WTC11 (cell line): ENCODE measurements around the gene TMEM52. TPM values are rescaled to one million over a fixed set of nuclear protein-coding genes. Genes with fewer than 3 reads are reported as not detected.
A peak's percentile ranks its signal among the peaks of the same experiment; 100 is the strongest.

Experiments
- ATAC-seq: fragments of 200-7000 bp; cut with Tn5 transposase; 2 replicates; pipeline ENCODE4 v1.10.0; 2021; ENCODE audit warnings: mild to moderate bottlenecking, moderate library complexity
- CTCF ChIA-PET: fragments of 300-600 bp; sonication (Branson Sonifier 250); formaldehyde crosslinking; loops from one replicate; lab custom pipeline; 2021; ENCODE audit warnings: antibody characterized with exemption; lab: Charles Lee
- POLR2A ChIA-PET: fragments of 350-600 bp; sonication (Branson Sonifier 250); formaldehyde crosslinking; loops from one replicate; lab custom pipeline; 2021; ENCODE audit warnings: antibody characterized with exemption; lab: Charles Lee
- DNase-seq: peaks from one replicate; pipeline ENCODE4 v3.0.0; 2021; ENCODE audit warnings: low spot score
- H3K27ac Mint-ChIP-seq: 2 replicates; pipeline ENCODE4 v1.8.0; 2021; ENCODE audit warnings: mixed read lengths
- H3K27me3 Mint-ChIP-seq: 2 replicates; pipeline ENCODE4 v1.8.0; 2021; ENCODE audit warnings: low read depth, mild to moderate bottlenecking, moderate library complexity, mixed read lengths
- H3K36me3 Mint-ChIP-seq: 2 replicates; pipeline ENCODE4 v1.8.0; 2021; ENCODE audit warnings: mixed read lengths
- H3K4me1 Mint-ChIP-seq: 2 replicates; pipeline ENCODE4 v1.8.0; 2022; ENCODE audit warnings: mixed read lengths
- H3K4me3 Mint-ChIP-seq: 2 replicates; pipeline ENCODE4 v1.8.0; 2021; ENCODE audit warnings: mild to moderate bottlenecking, moderate library complexity, mixed read lengths
- H3K9me3 Mint-ChIP-seq: 2 replicates; pipeline ENCODE4 v1.8.0; 2021; ENCODE audit warnings: mixed read lengths
- FOXK1 ChIP-seq: sonication (generic); formaldehyde crosslinking; IDR thresholded peaks from 2 replicates; pipeline ENCODE4 v1.8.0; 2022; ENCODE audit warnings: mild to moderate bottlenecking, moderate library complexity, missing genetic modification reagents
- FOXP1 ChIP-seq: sonication (generic); formaldehyde crosslinking; IDR thresholded peaks from 2 replicates; pipeline ENCODE4 v1.8.0; 2022; ENCODE audit warnings: missing genetic modification reagents, mild to moderate bottlenecking, moderate library complexity, borderline replicate concordance
- GABPB1 ChIP-seq: sonication (generic); formaldehyde crosslinking; IDR thresholded peaks from 2 replicates; pipeline ENCODE4 v1.8.1; 2023; ENCODE audit warnings: mild to moderate bottlenecking, missing genetic modification reagents
- GRHL2 ChIP-seq: fragments of 250-450 bp; sonication (Bioruptor Pico); IDR thresholded peaks from 2 replicates; pipeline ENCODE4 v1.8.0; 2022; ENCODE audit warnings: mild to moderate bottlenecking, moderate library complexity; ENCODE audit not compliant: insufficient replicate concordance, severe bottlenecking
- JUN ChIP-seq: sonication (generic); formaldehyde crosslinking; IDR thresholded peaks from 2 replicates; pipeline ENCODE4 v1.8.0; 2023; ENCODE audit warnings: mild to moderate bottlenecking, missing genetic modification reagents
- MXD4 ChIP-seq: fragments of 250-450 bp; sonication (Bioruptor Pico); IDR thresholded peaks from 2 replicates; pipeline ENCODE4 v1.8.0; 2021; ENCODE audit warnings: mild to moderate bottlenecking, moderate library complexity, borderline replicate concordance
- MYBL2 ChIP-seq: sonication (generic); formaldehyde crosslinking; IDR thresholded peaks from 2 replicates; pipeline ENCODE4 v1.8.1; 2023; ENCODE audit warnings: mild to moderate bottlenecking, moderate library complexity, missing genetic modification reagents
- NFE2L1 ChIP-seq: sonication (generic); formaldehyde crosslinking; IDR thresholded peaks from 2 replicates; pipeline ENCODE4 v1.8.1; 2023; ENCODE audit warnings: missing genetic modification reagents
- RELA ChIP-seq: sonication (generic); formaldehyde crosslinking; IDR thresholded peaks from 2 replicates; pipeline ENCODE4 v1.8.1; 2022; ENCODE audit warnings: missing genetic modification reagents, mild to moderate bottlenecking, borderline replicate concordance
- SMAD3 ChIP-seq: sonication (generic); formaldehyde crosslinking; IDR thresholded peaks from 2 replicates; pipeline ENCODE4 v1.8.0; 2022; ENCODE audit warnings: missing genetic modification reagents, mild to moderate bottlenecking, borderline replicate concordance
- SP1 ChIP-seq: sonication (generic); formaldehyde crosslinking; conservative IDR thresholded peaks from 2 replicates; pipeline ENCODE4 v1.8.1; 2022; ENCODE audit warnings: missing genetic modification reagents
- TEAD1 ChIP-seq: sonication (generic); formaldehyde crosslinking; IDR thresholded peaks from 2 replicates; pipeline ENCODE4 v1.8.0; 2022; ENCODE audit warnings: mild to moderate bottlenecking, missing genetic modification reagents
- ZBTB21 ChIP-seq: sonication (generic); formaldehyde crosslinking; IDR thresholded peaks from 2 replicates; pipeline ENCODE4 v1.8.1; 2023; ENCODE audit warnings: mild to moderate bottlenecking, missing genetic modification reagents, borderline replicate concordance
- total RNA-seq: library from RNA; stranded (reverse); gene quantifications from 3 replicates; pipeline ENCODE4 v1.2.3, GENCODE V29; 2021
- TF ChIP-seq, protein P1 (sequence below): sonication (generic); formaldehyde crosslinking; IDR thresholded peaks from 2 replicates; pipeline ENCODE4 v1.8.1; 2022; ENCODE audit warnings: mild to moderate bottlenecking, moderate library complexity, missing genetic modification reagents
- TF ChIP-seq, protein P2 (sequence below): sonication (generic); formaldehyde crosslinking; IDR thresholded peaks from 2 replicates; pipeline ENCODE4 v1.8.0; 2023; ENCODE audit warnings: mild to moderate bottlenecking, missing genetic modification reagents
- TF ChIP-seq, protein P3 (sequence below): sonication (generic); formaldehyde crosslinking; IDR thresholded peaks from 2 replicates; pipeline ENCODE4 v1.8.1; 2023; ENCODE audit warnings: mild to moderate bottlenecking, missing genetic modification reagents, moderate library complexity
- TF ChIP-seq, protein P4 (sequence below): sonication (generic); formaldehyde crosslinking; IDR thresholded peaks from 2 replicates; pipeline ENCODE4 v1.8.0; 2022; ENCODE audit warnings: mild to moderate bottlenecking, missing genetic modification reagents
- TF ChIP-seq, protein P5 (sequence below): sonication (generic); formaldehyde crosslinking; IDR thresholded peaks from 2 replicates; pipeline ENCODE4 v1.8.0; 2022; ENCODE audit warnings: mild to moderate bottlenecking, missing genetic modification reagents

TMEM52 gene
- total RNA-seq, 1 experiment from 2014 or later, result 21.9 TPM

DNA sequence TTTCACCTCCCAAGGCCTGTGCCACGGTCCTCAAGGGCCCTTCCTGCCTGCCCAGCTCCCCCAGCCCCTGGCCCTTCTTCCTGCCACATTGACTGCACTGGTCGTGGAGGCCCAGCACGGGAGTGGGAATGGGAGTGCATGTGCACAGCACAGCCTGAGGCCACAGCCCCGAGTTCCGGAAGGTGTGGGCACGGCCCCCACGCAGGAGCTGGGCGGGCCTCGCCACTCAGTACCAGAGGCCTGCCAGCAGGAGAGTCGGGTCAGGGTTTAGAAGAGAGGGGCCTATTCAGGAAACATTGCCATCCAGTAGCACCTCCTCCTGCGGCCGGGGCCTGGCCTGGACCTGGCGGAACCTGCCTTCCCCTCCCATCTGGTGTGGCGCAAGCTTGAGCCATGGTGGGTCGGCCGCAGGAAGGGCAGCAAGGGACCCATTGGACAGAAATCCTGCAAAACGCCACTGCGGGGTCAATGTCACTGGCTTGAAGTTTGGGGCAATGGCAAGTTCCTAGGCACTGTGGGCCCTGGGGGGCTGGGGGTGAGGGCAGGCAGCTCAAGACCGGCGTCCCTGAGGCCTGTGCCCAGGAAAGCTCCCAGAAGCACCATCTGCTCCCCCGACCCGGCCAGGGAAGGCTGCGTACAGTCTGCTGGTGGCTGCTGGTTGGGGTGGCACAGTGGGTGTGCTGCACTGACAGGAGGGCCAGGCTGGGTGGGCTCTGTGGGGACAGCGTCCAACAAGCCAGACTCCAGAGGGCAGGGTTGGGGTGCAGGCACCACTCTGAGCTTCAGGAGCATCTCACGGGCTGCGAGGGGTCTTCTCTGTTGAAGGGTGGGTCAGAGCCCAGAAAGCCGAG, 1.8 kb upstream of the TMEM52 start:
- no peak for ATAC-seq
- no peaks in the 10 kb centered on the region for H3K36me3 Mint-ChIP-seq
- TF ChIP-seq MXD4 (CRISPR knock-in tag) (no peak), SMAD3 (CRISPR knock-in tag) (no peak), NFE2L1 (no peak), ZBTB21 (CRISPR knock-in tag) (no peak), GABPB1 (peak; percentile 20; the same call in 1 of the 2 replicates)
- TF ChIP-seq, all 79 proteins: peak for 1
- H3K27ac Mint-ChIP-seq, result no peak overlapping the region
- H3K9me3 Mint-ChIP-seq, result peaks cover under 1% of the 10 kb centered on the region
- ChIA-PET CTCF (interaction anchor here (0.7 to 2.6 kb wide), 3 partner anchors 12 to 255 kb away, joined by 3 to 19 read pairs (median 6); no protein-coding TSS in a partner anchor), POLR2A (interaction anchor here (1.0 kb wide), 1 partner anchor 128 kb away, joined by 7 read pairs; no protein-coding TSS in a partner anchor)
- no peak overlapping the region for H3K4me3 Mint-ChIP-seq
- no peak for DNase-seq
- peaks cover 7% of the 10 kb centered on the region; the same call in 1 of the 2 replicates for H3K4me1 Mint-ChIP-seq
- no peaks in the 10 kb centered on the region for H3K27me3 Mint-ChIP-seq

DNA sequence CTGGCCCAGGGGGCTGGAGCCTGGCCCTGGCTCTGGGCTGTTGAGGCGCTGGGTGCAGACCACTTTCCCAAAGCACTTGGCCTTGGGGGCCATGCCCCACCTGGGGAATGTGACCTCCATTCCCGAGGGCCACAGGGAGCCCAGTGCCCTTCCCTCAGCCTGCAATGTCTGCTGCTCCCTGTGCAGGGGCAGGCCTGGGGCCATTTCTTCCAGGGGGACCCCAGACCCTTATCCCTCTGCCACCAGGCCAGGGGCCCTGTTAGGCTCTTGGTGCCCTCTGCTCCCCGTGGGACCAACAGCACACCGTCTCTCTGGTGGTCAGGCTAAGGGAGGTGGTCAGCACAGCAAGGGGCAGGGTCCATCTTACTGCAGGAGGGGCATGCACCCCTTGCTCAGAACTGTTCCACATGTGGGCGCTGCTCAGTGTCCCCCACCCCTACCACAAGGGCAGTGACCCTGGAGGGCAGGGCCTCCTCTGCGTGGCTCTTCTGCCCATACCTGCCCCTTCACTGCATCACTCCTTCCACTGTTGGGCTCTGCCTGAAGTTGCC, 1.1 kb upstream of the TMEM52 start:
- no peak for TF ChIP-seq RELA (CRISPR knock-in tag)
- peak; percentile 11; the same call in 1 of the 2 replicates for TF ChIP-seq MYBL2
- ChIA-PET POLR2A (interaction anchor here (1.3 kb wide), 1 partner anchor 29 kb away, joined by 5 read pairs; no protein-coding TSS in a partner anchor), CTCF (interaction anchor here (2.6 to 5.7 kb wide), 2 partner anchors 11 to 125 kb away, joined by 19 to 46 read pairs; no protein-coding TSS in a partner anchor)
- H3K36me3 Mint-ChIP-seq, result no peaks in the 10 kb centered on the region
- ATAC-seq (no peak), DNase-seq (no peak)
- H3K27me3 Mint-ChIP-seq, result no peaks in the 10 kb centered on the region
- H3K4me3 Mint-ChIP-seq, result peak overlapping the region; percentile 30
- no peaks in the 10 kb centered on the region for H3K9me3 Mint-ChIP-seq
- no peak overlapping the region for H3K27ac Mint-ChIP-seq
- H3K4me1 Mint-ChIP-seq, result peaks cover 7% of the 10 kb centered on the region; the same call in 1 of the 2 replicates

DNA sequence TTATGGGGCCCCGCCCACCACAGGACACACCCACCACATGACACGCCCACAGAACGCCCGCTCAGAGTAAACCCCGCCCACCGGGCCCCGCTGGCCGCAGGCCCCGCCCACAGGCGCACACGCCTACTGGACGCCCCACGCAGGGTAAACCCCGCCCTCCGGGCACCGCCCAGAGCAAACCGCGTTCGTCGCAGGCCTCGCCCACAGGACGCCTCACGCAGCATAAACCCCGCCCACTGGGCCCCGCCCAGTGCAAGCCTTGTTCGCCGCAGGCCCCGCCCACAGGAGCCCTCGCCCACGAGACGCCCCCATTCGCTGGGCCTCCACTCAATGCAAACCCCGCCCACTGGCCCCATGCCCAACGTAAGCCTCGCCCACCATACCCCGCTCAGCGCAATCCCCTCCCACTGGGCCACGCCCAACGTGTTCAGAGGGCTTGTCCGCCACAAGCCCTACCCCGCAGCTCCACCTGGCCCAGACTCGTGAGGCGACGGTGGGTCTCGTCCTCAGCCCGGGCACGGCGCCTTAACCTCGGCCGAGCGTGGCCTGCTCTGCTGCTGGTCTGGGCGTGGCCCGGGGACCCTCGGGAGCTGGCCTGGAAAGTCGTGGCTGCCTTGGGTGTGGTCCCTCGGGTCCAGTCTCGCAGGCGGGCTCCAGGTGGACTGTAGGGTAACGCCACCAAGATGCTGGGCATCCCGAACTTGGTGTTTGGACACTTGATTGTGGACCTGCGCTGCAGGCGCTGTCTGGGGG, 401 bp upstream of the TMEM52 start:
- ChIA-PET CTCF (interaction anchor here (1.3 to 5.7 kb wide), 3 partner anchors 11 to 126 kb away, joined by 5 to 46 read pairs (median 19); no protein-coding TSS in a partner anchor), POLR2A (interaction anchor here (1.3 kb wide), 1 partner anchor 28 kb away, joined by 5 read pairs; no protein-coding TSS in a partner anchor)
- H3K27me3 Mint-ChIP-seq, result no peaks in the 10 kb centered on the region
- no peak overlapping the region for H3K27ac Mint-ChIP-seq
- peak overlapping the region; percentile 30 for H3K4me3 Mint-ChIP-seq
- ATAC-seq (peak; percentile 87), DNase-seq (peak; percentile 100)
- no peaks in the 10 kb centered on the region for H3K9me3 Mint-ChIP-seq
- peaks cover 7% of the 10 kb centered on the region; the same call in 1 of the 2 replicates for H3K4me1 Mint-ChIP-seq
- H3K36me3 Mint-ChIP-seq, result no peaks in the 10 kb centered on the region
- TF ChIP-seq, protein P1, sequence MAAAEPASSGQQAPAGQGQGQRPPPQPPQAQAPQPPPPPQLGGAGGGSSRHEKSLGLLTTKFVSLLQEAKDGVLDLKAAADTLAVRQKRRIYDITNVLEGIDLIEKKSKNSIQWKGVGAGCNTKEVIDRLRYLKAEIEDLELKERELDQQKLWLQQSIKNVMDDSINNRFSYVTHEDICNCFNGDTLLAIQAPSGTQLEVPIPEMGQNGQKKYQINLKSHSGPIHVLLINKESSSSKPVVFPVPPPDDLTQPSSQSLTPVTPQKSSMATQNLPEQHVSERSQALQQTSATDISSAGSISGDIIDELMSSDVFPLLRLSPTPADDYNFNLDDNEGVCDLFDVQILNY (CRISPR knock-in tag), result peak; percentile 71
- TF ChIP-seq FOXP1 (CRISPR knock-in tag), result 0 out of 2 replicates have a peak, but pooled peaks have one; percentile 19
- TF ChIP-seq, protein P2, sequence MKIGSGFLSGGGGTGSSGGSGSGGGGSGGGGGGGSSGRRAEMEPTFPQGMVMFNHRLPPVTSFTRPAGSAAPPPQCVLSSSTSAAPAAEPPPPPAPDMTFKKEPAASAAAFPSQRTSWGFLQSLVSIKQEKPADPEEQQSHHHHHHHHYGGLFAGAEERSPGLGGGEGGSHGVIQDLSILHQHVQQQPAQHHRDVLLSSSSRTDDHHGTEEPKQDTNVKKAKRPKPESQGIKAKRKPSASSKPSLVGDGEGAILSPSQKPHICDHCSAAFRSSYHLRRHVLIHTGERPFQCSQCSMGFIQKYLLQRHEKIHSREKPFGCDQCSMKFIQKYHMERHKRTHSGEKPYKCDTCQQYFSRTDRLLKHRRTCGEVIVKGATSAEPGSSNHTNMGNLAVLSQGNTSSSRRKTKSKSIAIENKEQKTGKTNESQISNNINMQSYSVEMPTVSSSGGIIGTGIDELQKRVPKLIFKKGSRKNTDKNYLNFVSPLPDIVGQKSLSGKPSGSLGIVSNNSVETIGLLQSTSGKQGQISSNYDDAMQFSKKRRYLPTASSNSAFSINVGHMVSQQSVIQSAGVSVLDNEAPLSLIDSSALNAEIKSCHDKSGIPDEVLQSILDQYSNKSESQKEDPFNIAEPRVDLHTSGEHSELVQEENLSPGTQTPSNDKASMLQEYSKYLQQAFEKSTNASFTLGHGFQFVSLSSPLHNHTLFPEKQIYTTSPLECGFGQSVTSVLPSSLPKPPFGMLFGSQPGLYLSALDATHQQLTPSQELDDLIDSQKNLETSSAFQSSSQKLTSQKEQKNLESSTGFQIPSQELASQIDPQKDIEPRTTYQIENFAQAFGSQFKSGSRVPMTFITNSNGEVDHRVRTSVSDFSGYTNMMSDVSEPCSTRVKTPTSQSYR (CRISPR knock-in tag), result peak; percentile 14; the same call in 1 of the 2 replicates
- TF ChIP-seq TEAD1 (CRISPR knock-in tag), result peak; percentile 45; the same call in 1 of the 2 replicates
- TF ChIP-seq GABPB1, result peak; percentile 22; the same call in 1 of the 2 replicates
- TF ChIP-seq, protein P3, sequence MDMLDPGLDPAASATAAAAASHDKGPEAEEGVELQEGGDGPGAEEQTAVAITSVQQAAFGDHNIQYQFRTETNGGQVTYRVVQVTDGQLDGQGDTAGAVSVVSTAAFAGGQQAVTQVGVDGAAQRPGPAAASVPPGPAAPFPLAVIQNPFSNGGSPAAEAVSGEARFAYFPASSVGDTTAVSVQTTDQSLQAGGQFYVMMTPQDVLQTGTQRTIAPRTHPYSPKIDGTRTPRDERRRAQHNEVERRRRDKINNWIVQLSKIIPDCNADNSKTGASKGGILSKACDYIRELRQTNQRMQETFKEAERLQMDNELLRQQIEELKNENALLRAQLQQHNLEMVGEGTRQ, result peak; percentile 64
- no peak for TF ChIP-seq SMAD3 (CRISPR knock-in tag)
- peak; percentile 91 for TF ChIP-seq SP1
- TF ChIP-seq, protein P4, sequence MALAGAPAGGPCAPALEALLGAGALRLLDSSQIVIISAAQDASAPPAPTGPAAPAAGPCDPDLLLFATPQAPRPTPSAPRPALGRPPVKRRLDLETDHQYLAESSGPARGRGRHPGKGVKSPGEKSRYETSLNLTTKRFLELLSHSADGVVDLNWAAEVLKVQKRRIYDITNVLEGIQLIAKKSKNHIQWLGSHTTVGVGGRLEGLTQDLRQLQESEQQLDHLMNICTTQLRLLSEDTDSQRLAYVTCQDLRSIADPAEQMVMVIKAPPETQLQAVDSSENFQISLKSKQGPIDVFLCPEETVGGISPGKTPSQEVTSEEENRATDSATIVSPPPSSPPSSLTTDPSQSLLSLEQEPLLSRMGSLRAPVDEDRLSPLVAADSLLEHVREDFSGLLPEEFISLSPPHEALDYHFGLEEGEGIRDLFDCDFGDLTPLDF (CRISPR knock-in tag), result peak; percentile 78
- 0 out of 2 replicates have a peak, but pooled peaks have one; percentile 62 for TF ChIP-seq FOXK1 (CRISPR knock-in tag)
- TF ChIP-seq, protein P5, sequence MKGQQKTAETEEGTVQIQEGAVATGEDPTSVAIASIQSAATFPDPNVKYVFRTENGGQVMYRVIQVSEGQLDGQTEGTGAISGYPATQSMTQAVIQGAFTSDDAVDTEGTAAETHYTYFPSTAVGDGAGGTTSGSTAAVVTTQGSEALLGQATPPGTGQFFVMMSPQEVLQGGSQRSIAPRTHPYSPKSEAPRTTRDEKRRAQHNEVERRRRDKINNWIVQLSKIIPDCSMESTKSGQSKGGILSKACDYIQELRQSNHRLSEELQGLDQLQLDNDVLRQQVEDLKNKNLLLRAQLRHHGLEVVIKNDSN (CRISPR knock-in tag), result peak; percentile 63
- TF ChIP-seq GRHL2 (CRISPR knock-in tag), result no peak
- peak; percentile 72; the same call in 1 of the 2 replicates for TF ChIP-seq NFE2L1
- TF ChIP-seq JUN (CRISPR knock-in tag), result no peak
